Measurements from ENCODE around the gene TACR1.

The TACR1 gene

GRCh38 chr2:75010571-75010970 is 188.7 kb downstream of the TACR1 start:
- Histone ChIP-seq H2AFZ (no peak overlapping the region), H3K36me3 (ENCODE audit: control insufficient read depth, insufficient read depth, low read length) (no peaks in the 10 kb centered on the region), H3K4me2 (ENCODE audit: low read length) (no peak overlapping the region), H3K27me3 (ENCODE audit: control insufficient read depth, insufficient read depth, low read length) (no peaks in the 10 kb centered on the region), H3K4me1 (no peaks in the 10 kb centered on the region), H3K79me2 (no peaks in the 10 kb centered on the region), H3K9me3 (ENCODE audit: control insufficient read depth, low read length) (no peaks in the 10 kb centered on the region), H3K4me3 (ENCODE audit: low read depth, low read length) (no peak overlapping the region), H3K27ac (no peak overlapping the region), H3K9ac (no peak overlapping the region)
- TF ChIP-seq CTCF (IDR thresholded peaks at IDR 0.05), result no peak

- no peak for TF ChIP-seq CTCF (IDR thresholded peaks at IDR 0.05)
- H3K27me3 ChIP-seq (ENCODE audit: control insufficient read depth, insufficient read depth, low read length), result no peaks in the 10 kb centered on the region
- H3K4me1 ChIP-seq, result no peaks in the 10 kb centered on the region
- H3K79me2 ChIP-seq, result no peaks in the 10 kb centered on the region
- H3K4me3 ChIP-seq (ENCODE audit: low read depth, low read length), result no peak overlapping the region
- no peak overlapping the region for H3K9ac ChIP-seq
- no peaks in the 10 kb centered on the region for H3K36me3 ChIP-seq (ENCODE audit: control insufficient read depth, insufficient read depth, low read length)
- no peak overlapping the region for H3K27ac ChIP-seq
- no peak overlapping the region for H3K4me2 ChIP-seq (ENCODE audit: low read length)
- no peaks in the 10 kb centered on the region for H3K9me3 ChIP-seq (ENCODE audit: control insufficient read depth, low read length)
- H2AFZ ChIP-seq, result no peak overlapping the region
These were observed 191.5 kb downstream of the TACR1 start for GRCh38 chr2:75007819-75008218.

- Histone ChIP-seq H3K27me3 (ENCODE audit: control insufficient read depth, insufficient read depth, low read length) (no peaks in the 10 kb centered on the region), H3K4me3 (ENCODE audit: low read depth, low read length) (no peak overlapping the region), H3K79me2 (no peaks in the 10 kb centered on the region), H3K9ac (no peak overlapping the region), H3K36me3 (ENCODE audit: control insufficient read depth, insufficient read depth, low read length) (no peaks in the 10 kb centered on the region), H2AFZ (no peak overlapping the region), H3K4me1 (no peaks in the 10 kb centered on the region), H3K9me3 (ENCODE audit: control insufficient read depth, low read length) (no peaks in the 10 kb centered on the region), H3K27ac (no peak overlapping the region), H3K4me2 (ENCODE audit: low read length) (no peak overlapping the region)
- TF ChIP-seq CTCF (IDR thresholded peaks at IDR 0.05), result no peak
These were observed 192.3 kb downstream of the TACR1 start for GRCh38 chr2:75007061-75007460.

GRCh38 chr2:75006041-75006440 is 193.3 kb downstream of the TACR1 start:
- Histone ChIP-seq H3K4me2 (ENCODE audit: low read length) (no peak overlapping the region), H2AFZ (no peak overlapping the region), H3K27me3 (ENCODE audit: control insufficient read depth, insufficient read depth, low read length) (no peaks in the 10 kb centered on the region), H3K79me2 (no peaks in the 10 kb centered on the region), H3K9me3 (ENCODE audit: control insufficient read depth, low read length) (no peaks in the 10 kb centered on the region), H3K4me1 (no peaks in the 10 kb centered on the region), H3K27ac (no peak overlapping the region), H3K9ac (no peak overlapping the region), H3K4me3 (ENCODE audit: low read depth, low read length) (no peak overlapping the region), H3K36me3 (ENCODE audit: control insufficient read depth, insufficient read depth, low read length) (no peaks in the 10 kb centered on the region)
- no peak for TF ChIP-seq CTCF (IDR thresholded peaks at IDR 0.05)

- Histone ChIP-seq H2AFZ (no peak overlapping the region), H3K4me2 (ENCODE audit: low read length) (no peak overlapping the region), H3K9ac (no peak overlapping the region), H3K79me2 (no peaks in the 10 kb centered on the region), H3K4me1 (no peaks in the 10 kb centered on the region), H3K4me3 (ENCODE audit: low read depth, low read length) (no peak overlapping the region), H3K27me3 (ENCODE audit: control insufficient read depth, insufficient read depth, low read length) (no peaks in the 10 kb centered on the region), H3K27ac (no peak overlapping the region), H3K9me3 (ENCODE audit: control insufficient read depth, low read length) (no peaks in the 10 kb centered on the region), H3K36me3 (ENCODE audit: control insufficient read depth, insufficient read depth, low read length) (no peaks in the 10 kb centered on the region)
- TF ChIP-seq CTCF (IDR thresholded peaks at IDR 0.05), result no peak
These were observed 195.5 kb downstream of the TACR1 start for GRCh38 chr2:75003773-75004172.

Measured in parathyroid adenoma (tissue), 2 donors.